Endodermal cell (in vitro differentiated cells): ENCODE measurements around the gene NLRP14. TPM values are rescaled to one million over a fixed set of nuclear protein-coding genes. Genes with fewer than 3 reads are reported as not detected.

Source experiments
- DNase-seq: peaks from one replicate; pipeline ENCODE4 v3.0.0-alpha.2; 2017
- H3K27ac ChIP-seq: 2 replicates; pipeline ENCODE4 v1.5.1; 2013; ENCODE audit warnings: mild to moderate bottlenecking, low read depth, low read length, moderate library complexity
- H3K27me3 ChIP-seq: 2 replicates; pipeline ENCODE4 v1.6.1; 2013; ENCODE audit warnings: mild to moderate bottlenecking, low read length, moderate library complexity; ENCODE audit not compliant: insufficient read depth, control insufficient read depth, poor library complexity, severe bottlenecking
- H3K36me3 ChIP-seq: 2 replicates; pipeline ENCODE4 v1.7.0; 2013; ENCODE audit warnings: mild to moderate bottlenecking, low read length, moderate library complexity; ENCODE audit not compliant: control insufficient read depth, insufficient read depth
- H3K4me1 ChIP-seq: one replicate; pipeline ENCODE4 v1.7.0; 2013; ENCODE audit warnings: low read length; ENCODE audit not compliant: control insufficient read depth, insufficient read depth
- H3K4me3 ChIP-seq: 2 replicates; pipeline ENCODE4 v1.5.1; 2013; ENCODE audit warnings: mild to moderate bottlenecking, low read length, moderate library complexity
- H3K9ac ChIP-seq: 2 replicates; pipeline ENCODE4 v1.6.1; 2013; ENCODE audit warnings: mild to moderate bottlenecking, low read length, moderate library complexity; ENCODE audit not compliant: poor library complexity, severe bottlenecking; ENCODE audit errors: extremely low read depth
- H3K9me3 ChIP-seq: 2 replicates; pipeline ENCODE4 v1.6.1; 2013; ENCODE audit warnings: mild to moderate bottlenecking, low read length, moderate library complexity; ENCODE audit not compliant: control insufficient read depth
- H3K27ac Mint-ChIP-seq: 2 replicates; pipeline ENCODE4 v1.8.0; 2020; ENCODE audit warnings: mixed read lengths
- H3K27me3 Mint-ChIP-seq: 2 replicates; pipeline ENCODE4 v1.8.0; 2021; ENCODE audit warnings: mild to moderate bottlenecking, mixed read lengths; ENCODE audit not compliant: insufficient read depth
- H3K36me3 Mint-ChIP-seq: 2 replicates; pipeline ENCODE4 v1.8.0; 2020; ENCODE audit warnings: low read depth, mixed read lengths
- H3K4me1 Mint-ChIP-seq: 2 replicates; pipeline ENCODE4 v1.8.0; 2020; ENCODE audit warnings: mixed read lengths
- H3K4me3 Mint-ChIP-seq: 2 replicates; pipeline ENCODE4 v1.8.0; 2020; ENCODE audit warnings: mild to moderate bottlenecking, moderate library complexity, mixed read lengths
- H3K9me3 Mint-ChIP-seq: 2 replicates; pipeline ENCODE4 v1.8.0; 2020; ENCODE audit warnings: mild to moderate bottlenecking, mixed read lengths
- CTCF ChIP-seq: fragments of 200-600 bp; sonication (generic); conservative IDR thresholded peaks from 2 replicates; pipeline ENCODE4 v1.5.0; 2021; ENCODE audit warnings: antibody characterized with exemption, mild to moderate bottlenecking
- WGBS, 2 experiments: methylation state at CpG; one replicate each; pipeline versions ENCODE4 v1.1.5 to v1.1.7; 2013; ENCODE audit warnings: missing lambda C conversion rate in 2 of 2, mixed read lengths in 1 of 2; ENCODE audit not compliant: insufficient coverage in 1 of 2, insufficient read length in 1 of 2; 5-methylcytosine and 5-hydroxymethylcytosine counted together
- total RNA-seq, 2 donors: library from RNA; stranded (reverse); fragmentation: NEBNext Ultra II Directional in 1 of 2; extraction: Animal tissue kit (Norgen Biotek cat#: 25700) in 1 of 2; gene quantifications; 2 replicates in 1 of 2; 3 replicates in 1 of 2; pipeline ENCODE4 v1.2.1, GENCODE V29; 2021

NLRP14 gene
- total RNA-seq, 2 donors from 2014 or later: 0.33 to 0.66 TPM

GRCh38 chr11:6992026-6992425 is 28.3 kb upstream of the NLRP14 start:
- no peak for TF ChIP-seq CTCF
- WGBS, 2 experiments: 81 to 88% methylated on average over 1 to 2 of the region's 2 CpGs
- no peak overlapping the region for H3K27ac ChIP-seq
- H3K4me3 Mint-ChIP-seq: no peak overlapping the region
- no peaks in the 10 kb centered on the region for H3K9me3 Mint-ChIP-seq
- no peak overlapping the region for H3K4me3 ChIP-seq
- H3K27me3 Mint-ChIP-seq: no peaks in the 10 kb centered on the region
- H3K27me3 ChIP-seq: no peaks in the 10 kb centered on the region
- H3K9ac ChIP-seq: no peak overlapping the region
- no peaks in the 10 kb centered on the region for H3K4me1 ChIP-seq
- H3K9me3 ChIP-seq: no peaks in the 10 kb centered on the region
- DNase-seq: no peak
- H3K4me1 Mint-ChIP-seq: no peaks in the 10 kb centered on the region
- H3K36me3 Mint-ChIP-seq: no peaks in the 10 kb centered on the region
- no peaks in the 10 kb centered on the region for H3K36me3 ChIP-seq
- H3K27ac Mint-ChIP-seq: no peak overlapping the region

- Histone ChIP-seq H3K27me3 (no peaks in the 10 kb centered on the region), H3K27ac (no peak overlapping the region), H3K4me1 (no peaks in the 10 kb centered on the region), H3K9ac (no peak overlapping the region), H3K4me3 (no peak overlapping the region), H3K9me3 (no peaks in the 10 kb centered on the region), H3K36me3 (no peaks in the 10 kb centered on the region)
- no peaks in the 10 kb centered on the region for H3K36me3 Mint-ChIP-seq
- H3K9me3 Mint-ChIP-seq: no peaks in the 10 kb centered on the region
- H3K27me3 Mint-ChIP-seq: no peaks in the 10 kb centered on the region
- TF ChIP-seq CTCF: no peak
- H3K4me1 Mint-ChIP-seq: no peaks in the 10 kb centered on the region
- no peak overlapping the region for H3K27ac Mint-ChIP-seq
- whole genome bisulfite sequencing, 2 experiments: 80 to 81% methylated on average over 10 to 11 of the region's 11 CpGs
- no peak for DNase-seq
- no peak overlapping the region for H3K4me3 Mint-ChIP-seq
Observed at GRCh38 chr11:6992457-6993417, 27.5 kb upstream of the NLRP14 start.

- TF ChIP-seq CTCF: no peak
- Histone ChIP-seq H3K27me3 (no peaks in the 10 kb centered on the region), H3K9ac (no peak overlapping the region), H3K36me3 (peaks cover 10% of the 10 kb centered on the region), H3K27ac (no peak overlapping the region), H3K4me1 (no peaks in the 10 kb centered on the region), H3K9me3 (no peaks in the 10 kb centered on the region), H3K4me3 (no peak overlapping the region)
- Mint-ChIP-seq H3K4me3 (no peak overlapping the region), H3K36me3 (peaks cover 10% of the 10 kb centered on the region), H3K27me3 (no peaks in the 10 kb centered on the region), H3K9me3 (no peaks in the 10 kb centered on the region), H3K27ac (no peak overlapping the region), H3K4me1 (no peaks in the 10 kb centered on the region)
- DNase-seq: no peak
Observed at GRCh38 chr11:6995703-6996102, 24.6 kb upstream of the NLRP14 start.
